C4-2B (cell line): ENCODE data around the gene GNAL.

Experiments used
- CTCF ChIP-seq: fragments of 450-650 bp; conservative IDR thresholded peaks from 2 replicates; pipeline ENCODE4 v1.5.1; 2017; ENCODE audit warnings: mild to moderate bottlenecking
- ZFX ChIP-seq: fragments of 450-650 bp; IDR thresholded peaks from 2 replicates; pipeline ENCODE4 v1.6.1; 2017

GRCh38 chr18:11689669-11690565, 853 bp downstream of the GNAL start:
- TF ChIP-seq CTCF (no peak), ZFX (peak; percentile 42; the same call in 1 of the 2 replicates)
